Neuron (in vitro differentiated cells): ENCODE data around the gene CIAPIN1.

Experiments
- H2AFZ ChIP-seq: one replicate; pipeline ENCODE4 v1.6.1; 2013; ENCODE audit warnings: low read depth, mild to moderate bottlenecking, inconsistent platforms, low read length, moderate library complexity
- H3K27me3 ChIP-seq: one replicate; pipeline ENCODE4 v1.6.1; 2013; ENCODE audit warnings: low read length; ENCODE audit not compliant: insufficient read depth
- H3K36me3 ChIP-seq: one replicate; pipeline ENCODE4 v1.6.1; 2013; ENCODE audit warnings: low read length; ENCODE audit not compliant: insufficient read depth
- H3K4me1 ChIP-seq: one replicate; pipeline ENCODE4 v1.6.1; 2013; ENCODE audit warnings: low read length; ENCODE audit not compliant: insufficient read depth
- H3K4me3 ChIP-seq: 2 replicates; pipeline ENCODE4 v1.5.1; 2013; ENCODE audit warnings: mild to moderate bottlenecking, low read length, moderate library complexity
- H3K9me3 ChIP-seq: one replicate; pipeline ENCODE4 v1.6.1; 2013; ENCODE audit warnings: low read length

Gene CIAPIN1

DNA sequence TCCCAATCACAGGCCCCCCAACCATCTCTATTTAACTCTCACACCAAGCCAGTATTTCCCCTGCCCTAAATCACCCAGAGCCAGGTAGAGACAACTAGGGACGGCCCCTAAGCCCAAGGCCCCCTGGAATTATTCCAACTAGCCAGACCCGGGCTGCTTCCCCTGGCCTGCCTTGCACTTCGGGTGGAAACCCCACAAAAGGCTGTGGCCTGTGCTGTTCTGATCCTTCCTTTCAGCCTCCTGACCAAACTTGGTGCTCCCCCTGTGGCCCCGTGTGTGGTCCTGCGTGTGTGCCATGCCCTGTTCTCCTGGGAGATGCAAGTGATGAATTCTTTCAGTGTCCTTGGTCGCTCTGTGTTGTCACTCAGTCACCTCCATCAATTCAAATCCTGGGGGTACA lies 27.7 kb downstream of the CIAPIN1 start:
- H2AFZ ChIP-seq, result peak overlapping the region; percentile 40
- H3K27me3 ChIP-seq, result no peaks in the 10 kb centered on the region
- no peaks in the 10 kb centered on the region for H3K36me3 ChIP-seq
- peaks cover 13% of the 10 kb centered on the region for H3K4me1 ChIP-seq
- no peaks in the 10 kb centered on the region for H3K9me3 ChIP-seq
- H3K4me3 ChIP-seq, result no peak overlapping the region

DNA sequence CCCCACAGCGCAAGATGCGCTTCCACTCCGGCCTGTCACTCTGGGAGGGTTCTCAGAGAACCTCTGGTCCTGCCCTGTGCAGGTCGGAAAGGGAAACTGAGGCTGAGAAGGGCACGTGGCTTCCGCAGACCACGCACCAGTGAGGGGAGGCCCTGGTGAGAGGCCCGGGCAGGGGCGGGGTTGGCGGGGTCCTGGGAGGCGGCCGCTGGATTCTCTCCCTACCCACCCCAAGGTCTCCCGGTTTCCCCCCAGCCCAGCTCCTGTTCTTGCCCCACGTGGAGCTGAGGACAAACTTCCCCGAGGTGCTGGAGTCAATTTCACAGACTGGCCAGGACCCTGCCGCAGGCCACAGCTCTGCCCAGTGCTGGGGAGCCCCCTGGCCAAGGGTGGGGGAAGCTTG lies 31.1 kb downstream of the CIAPIN1 start:
- Histone ChIP-seq H3K4me3 (no peak overlapping the region), H2AFZ (peak overlapping the region; percentile 65), H3K9me3 (no peaks in the 10 kb centered on the region), H3K27me3 (no peaks in the 10 kb centered on the region), H3K4me1 (peaks cover 13% of the 10 kb centered on the region), H3K36me3 (no peaks in the 10 kb centered on the region)

DNA sequence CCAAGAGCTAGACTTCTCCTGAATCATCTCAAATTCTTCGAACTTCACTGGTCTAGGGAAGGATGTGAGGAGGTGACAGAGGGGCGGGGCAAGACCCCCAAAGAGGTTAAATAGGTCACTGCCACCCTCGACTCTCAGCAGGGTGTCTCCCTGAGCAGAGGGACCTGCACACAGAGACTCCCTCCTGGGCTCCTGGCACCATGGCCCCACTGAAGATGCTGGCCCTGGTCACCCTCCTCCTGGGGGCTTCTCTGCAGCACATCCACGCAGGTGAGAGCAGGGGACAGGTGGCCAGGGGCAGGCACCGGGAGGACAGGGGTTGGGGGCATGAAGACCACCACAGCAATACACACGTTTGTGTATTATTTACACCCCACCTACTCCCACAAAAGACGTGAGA lies 33.5 kb downstream of the CIAPIN1 start:
- H3K4me3 ChIP-seq, result no peak overlapping the region
- peaks cover 6% of the 10 kb centered on the region for H3K27me3 ChIP-seq
- H3K36me3 ChIP-seq, result no peaks in the 10 kb centered on the region
- H3K4me1 ChIP-seq, result peaks cover 10% of the 10 kb centered on the region
- no peaks in the 10 kb centered on the region for H3K9me3 ChIP-seq
- no peak overlapping the region for H2AFZ ChIP-seq

DNA sequence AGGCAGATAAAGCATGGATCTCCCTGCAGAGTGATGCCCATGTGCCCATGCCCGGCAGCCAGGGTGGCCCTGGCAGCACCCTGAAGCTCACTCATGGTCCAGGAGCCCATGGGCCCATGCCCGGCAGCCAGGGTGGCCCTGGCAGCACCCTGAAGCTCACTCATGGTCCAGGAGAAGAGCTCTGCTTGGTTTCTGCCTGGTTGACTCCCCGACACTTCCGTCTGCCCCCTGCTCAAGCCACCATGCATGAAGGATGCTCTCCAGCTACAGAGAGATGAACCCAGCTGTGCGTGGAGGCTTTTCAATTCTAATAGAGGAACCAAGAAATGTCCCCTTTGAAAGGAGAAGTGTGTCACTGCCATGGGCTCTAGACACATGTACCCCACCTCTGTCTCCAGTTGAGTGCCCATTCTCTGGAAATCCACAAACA lies 33.9 kb downstream of the CIAPIN1 start:
- Histone ChIP-seq H3K9me3 (no peaks in the 10 kb centered on the region), H3K36me3 (no peaks in the 10 kb centered on the region), H3K4me1 (peaks cover 10% of the 10 kb centered on the region), H2AFZ (no peak overlapping the region), H3K27me3 (peaks cover 6% of the 10 kb centered on the region), H3K4me3 (no peak overlapping the region)

DNA sequence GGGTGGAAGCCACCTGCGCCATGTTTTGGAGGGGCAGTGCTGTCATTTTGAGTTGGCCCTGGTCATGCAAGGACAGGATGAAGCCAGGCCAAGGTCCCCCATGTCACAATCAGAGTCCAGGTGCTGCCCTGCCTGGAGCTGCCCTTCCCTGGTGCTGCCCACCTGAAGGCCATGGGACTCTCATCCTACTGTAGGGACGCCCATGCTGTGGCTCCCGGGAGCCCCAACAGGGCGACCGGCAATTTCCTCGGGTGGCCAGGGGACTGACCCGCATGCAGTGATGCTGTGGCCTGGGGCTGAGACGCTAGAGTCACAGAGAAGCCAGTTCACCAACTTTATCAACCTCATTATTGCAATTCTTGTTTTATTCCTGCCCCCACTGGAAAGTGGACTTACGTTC lies 34.6 kb downstream of the CIAPIN1 start:
- Histone ChIP-seq H3K27me3 (peaks cover 6% of the 10 kb centered on the region), H3K36me3 (no peaks in the 10 kb centered on the region), H3K9me3 (no peaks in the 10 kb centered on the region), H3K4me3 (no peak overlapping the region), H3K4me1 (peaks cover 10% of the 10 kb centered on the region), H2AFZ (no peak overlapping the region)

DNA sequence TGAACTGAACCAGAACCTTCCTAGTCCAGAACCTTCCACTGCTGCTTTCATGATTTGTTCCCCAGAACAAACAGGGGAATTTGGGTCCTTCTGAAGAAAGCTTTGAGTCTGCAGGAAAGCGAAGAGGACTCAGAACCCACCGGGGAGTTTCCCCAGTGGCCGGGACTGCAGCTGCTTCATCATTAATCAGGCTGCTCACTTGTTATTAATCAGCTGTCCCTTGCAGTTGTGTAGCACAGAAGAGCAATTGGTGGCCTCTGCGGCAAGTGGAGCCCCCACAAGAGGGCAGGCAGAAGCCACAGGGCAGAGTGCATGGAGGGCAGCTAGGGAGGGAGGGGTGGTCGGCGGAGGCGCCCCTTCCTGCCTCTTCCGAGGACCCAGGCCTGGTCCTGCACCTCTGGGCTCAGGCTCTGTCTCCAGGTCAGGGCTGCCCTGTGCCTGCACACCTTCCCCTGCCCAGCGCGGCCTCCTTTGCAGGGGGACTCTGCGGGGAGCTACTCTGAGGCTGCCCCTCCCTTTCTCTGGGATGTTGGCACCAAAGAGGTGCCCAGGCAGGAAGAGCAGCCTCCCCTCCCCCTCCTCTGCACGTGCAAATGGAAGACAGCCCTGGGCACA lies 35.7 kb downstream of the CIAPIN1 start:
- peaks cover 6% of the 10 kb centered on the region for H3K4me1 ChIP-seq
- H3K27me3 ChIP-seq, result peaks cover 6% of the 10 kb centered on the region
- no peak overlapping the region for H2AFZ ChIP-seq
- H3K9me3 ChIP-seq, result no peaks in the 10 kb centered on the region
- H3K4me3 ChIP-seq, result no peak overlapping the region
- no peaks in the 10 kb centered on the region for H3K36me3 ChIP-seq

DNA sequence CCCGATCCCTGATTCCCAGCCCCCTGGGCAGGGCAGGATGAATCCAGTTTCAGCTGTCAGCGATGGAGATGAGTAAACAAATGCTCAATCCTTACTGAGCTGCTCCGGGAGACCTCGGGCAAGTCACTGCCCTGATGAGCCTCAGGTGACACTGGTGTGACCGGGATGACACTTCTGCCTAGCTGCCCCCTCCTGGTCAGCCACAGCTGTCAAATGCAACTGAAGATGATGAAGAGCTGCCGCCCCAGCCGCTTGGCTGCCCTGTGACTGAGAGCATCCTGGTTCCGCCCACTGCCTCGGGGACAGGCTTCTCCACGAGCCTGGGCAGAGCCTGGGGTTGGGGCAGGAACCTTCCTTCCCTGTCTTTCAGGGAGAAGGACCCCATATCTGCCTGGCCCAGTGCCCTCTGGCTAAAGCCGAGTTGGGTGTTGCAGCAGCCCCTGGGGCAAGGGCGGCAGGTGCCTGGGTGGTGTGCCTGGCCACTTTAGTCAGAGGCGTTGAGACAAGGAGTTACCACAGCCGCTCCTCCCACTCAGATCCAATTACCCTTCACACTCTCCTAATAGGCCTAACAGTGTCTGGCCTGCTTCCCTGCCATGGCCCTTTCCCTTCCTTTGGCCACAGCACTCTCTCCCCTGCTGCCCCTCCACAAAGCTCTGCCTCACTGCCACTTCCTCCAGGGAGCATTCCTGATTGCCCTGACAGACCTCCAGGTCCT lies 37.2 kb downstream of the CIAPIN1 start:
- Histone ChIP-seq H3K9me3 (no peaks in the 10 kb centered on the region), H3K4me3 (no peak overlapping the region), H3K27me3 (peaks cover 6% of the 10 kb centered on the region), H3K36me3 (no peaks in the 10 kb centered on the region), H2AFZ (no peak overlapping the region), H3K4me1 (no peaks in the 10 kb centered on the region)

DNA sequence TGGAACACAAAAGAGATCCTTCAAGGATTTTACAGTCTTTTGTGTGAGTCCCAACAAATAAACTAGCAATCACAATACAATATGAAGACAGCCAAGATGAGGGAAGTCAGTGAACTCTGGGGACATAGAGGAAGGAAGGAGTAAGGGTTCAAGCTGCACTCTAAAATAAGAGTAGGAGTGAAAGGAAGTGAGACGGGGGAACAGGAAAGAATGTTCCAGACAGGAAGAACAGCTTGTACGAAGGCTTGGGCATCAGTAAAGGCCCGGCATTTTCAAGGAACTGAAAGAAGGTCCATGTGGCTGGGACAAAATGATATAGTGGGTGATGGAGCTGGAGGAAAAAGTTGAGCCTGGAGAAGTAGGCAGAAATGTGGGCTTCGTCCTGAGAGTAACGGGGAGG lies 38.1 kb downstream of the CIAPIN1 start:
- peaks cover 10% of the 10 kb centered on the region for H3K27me3 ChIP-seq
- no peak overlapping the region for H2AFZ ChIP-seq
- H3K4me1 ChIP-seq, result no peaks in the 10 kb centered on the region
- no peaks in the 10 kb centered on the region for H3K9me3 ChIP-seq
- no peak overlapping the region for H3K4me3 ChIP-seq
- H3K36me3 ChIP-seq, result no peaks in the 10 kb centered on the region

DNA sequence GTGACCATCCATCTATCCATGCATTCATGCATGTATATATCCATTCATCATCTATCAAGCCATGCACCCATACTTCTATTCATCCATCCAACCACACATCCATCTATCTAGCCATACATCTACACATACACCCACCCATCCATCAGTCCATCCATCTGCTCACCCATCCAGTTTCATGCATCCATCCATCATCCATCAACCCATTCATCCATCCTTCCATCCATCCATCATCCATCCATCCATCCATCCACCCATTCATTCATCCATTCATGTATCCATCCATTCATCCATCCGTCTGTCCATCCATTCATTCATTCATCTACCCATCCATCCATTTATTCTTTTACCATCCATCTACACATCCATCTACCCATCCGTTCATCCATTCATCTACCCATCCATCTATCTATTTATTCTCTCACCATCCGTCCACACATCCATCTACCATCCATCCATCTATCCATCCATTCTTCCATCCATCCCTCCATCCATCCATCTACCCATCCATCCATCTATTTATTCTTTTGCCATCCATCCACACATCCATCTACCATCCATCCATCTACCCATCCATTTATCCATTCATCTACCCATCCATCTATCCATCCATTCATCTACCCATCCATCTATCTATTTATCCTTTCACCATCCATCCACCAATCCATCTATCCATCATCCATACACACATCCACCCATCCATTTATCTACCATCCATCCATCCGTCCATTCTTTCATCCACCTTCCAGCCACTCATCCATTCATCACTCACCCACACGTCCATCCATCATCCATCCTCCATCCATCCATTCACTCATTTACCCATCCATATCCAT lies 39.4 kb downstream of the CIAPIN1 start:
- H3K27me3 ChIP-seq, result peaks cover 10% of the 10 kb centered on the region
- no peaks in the 10 kb centered on the region for H3K4me1 ChIP-seq
- no peaks in the 10 kb centered on the region for H3K36me3 ChIP-seq
- no peak overlapping the region for H2AFZ ChIP-seq
- H3K4me3 ChIP-seq, result no peak overlapping the region
- no peaks in the 10 kb centered on the region for H3K9me3 ChIP-seq

DNA sequence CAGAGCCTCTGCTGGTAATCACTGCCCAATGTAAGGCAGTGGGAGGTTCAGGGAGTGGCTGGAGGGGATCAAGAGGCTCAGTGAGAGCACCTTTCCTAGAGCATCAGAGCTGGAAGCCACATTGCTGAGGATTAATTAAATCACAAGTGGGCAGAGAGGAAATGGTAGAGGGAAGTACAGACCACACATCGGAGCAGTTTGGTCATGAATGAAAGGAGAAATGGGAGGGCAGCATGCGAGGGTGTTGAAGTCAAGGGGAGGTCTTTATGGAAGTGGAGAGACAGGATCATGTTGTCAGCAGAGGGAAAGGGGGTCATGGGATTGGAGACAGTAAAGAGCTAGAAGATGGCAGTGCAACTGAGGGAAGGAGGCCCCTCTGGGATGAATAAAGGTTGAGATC lies 40.3 kb downstream of the CIAPIN1 start:
- Histone ChIP-seq H3K36me3 (no peaks in the 10 kb centered on the region), H2AFZ (no peak overlapping the region), H3K27me3 (peaks cover 10% of the 10 kb centered on the region), H3K4me3 (no peak overlapping the region), H3K4me1 (no peaks in the 10 kb centered on the region), H3K9me3 (no peaks in the 10 kb centered on the region)

DNA sequence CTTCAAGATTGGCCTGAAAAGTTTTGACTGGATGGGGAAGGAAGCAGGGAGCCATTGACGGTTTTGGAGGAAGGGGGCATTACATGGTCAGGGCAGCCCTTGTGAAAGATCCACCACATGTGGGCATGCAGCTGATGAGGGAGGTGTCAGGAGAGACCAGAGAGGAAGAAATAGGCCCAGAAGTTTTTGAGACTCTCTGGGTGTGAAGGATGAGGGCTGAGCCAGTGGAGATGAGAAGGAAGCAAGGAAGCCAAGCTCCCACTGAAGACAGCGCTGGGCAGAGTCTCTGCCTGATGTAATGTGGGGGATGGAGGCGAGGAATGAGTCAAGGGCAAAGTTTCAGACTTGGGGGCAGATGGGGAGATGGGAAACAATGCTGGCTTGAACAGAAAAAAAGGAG lies 42.1 kb downstream of the CIAPIN1 start:
- Histone ChIP-seq H2AFZ (no peak overlapping the region), H3K36me3 (no peaks in the 10 kb centered on the region)

DNA sequence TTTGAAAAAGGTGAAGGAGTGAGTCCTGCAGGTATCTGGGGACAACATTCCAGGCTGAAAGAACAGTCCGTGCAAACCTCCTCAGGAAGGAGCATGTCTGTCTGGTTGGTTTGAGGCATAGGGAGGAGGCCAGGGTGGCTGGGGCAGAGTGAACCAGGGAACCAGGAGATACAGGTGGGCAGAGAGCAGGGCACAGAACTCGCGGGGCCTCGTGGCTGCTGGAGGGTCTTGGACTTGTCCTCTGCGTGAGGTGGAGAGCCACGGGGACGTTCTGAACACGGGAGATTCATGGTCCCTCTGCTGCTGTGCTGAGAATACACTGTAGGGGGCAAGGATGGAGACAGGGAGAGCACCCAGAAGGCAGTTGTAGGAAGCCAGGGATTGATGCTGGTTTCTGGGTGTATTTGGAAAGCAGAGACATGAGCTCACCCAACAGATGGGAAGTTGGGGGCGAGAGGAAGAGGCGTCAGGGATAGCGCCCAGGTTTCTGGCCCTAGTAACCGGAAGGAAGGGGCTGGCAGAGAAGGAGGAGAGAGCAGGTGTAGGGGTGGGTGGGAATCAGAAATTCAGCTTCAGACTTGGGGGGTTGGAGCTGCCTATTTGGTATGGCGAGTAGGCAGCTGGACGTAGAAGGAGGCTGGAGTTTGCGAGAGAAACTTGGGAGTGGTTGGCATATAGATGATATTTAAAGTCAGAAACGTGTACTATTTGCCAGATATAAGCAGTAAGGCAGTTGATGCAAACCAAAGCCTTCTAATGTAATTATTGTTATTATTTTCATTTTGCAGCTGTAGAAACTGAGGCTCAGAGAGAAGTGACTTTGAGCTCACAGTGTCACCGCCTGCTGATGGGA lies 43.0 kb downstream of the CIAPIN1 start, which contains the start of gene CCL17:
TSS of gene CCL17 (plus strand) at position 803 of the 853 bp plus-strand sequence. CDS start 9,166 bp downstream, outside the sequence.
- H2AFZ ChIP-seq, result no peak within 1 kb of the TSS
- no peak within 1 kb of the TSS for H3K4me3 ChIP-seq
- H3K36me3 ChIP-seq, result no peaks in the 10 kb centered on the region
- H3K4me1 ChIP-seq, result no peaks in the 10 kb centered on the region
- peaks cover 4% of the 10 kb centered on the region for H3K27me3 ChIP-seq
- no peaks in the 10 kb centered on the region for H3K9me3 ChIP-seq

More for the DNA sequence above, 42.1 kb downstream of the CIAPIN1 start:
- H3K4me1 ChIP-seq, result no peaks in the 10 kb centered on the region
- peaks cover 4% of the 10 kb centered on the region for H3K27me3 ChIP-seq
- H3K4me3 ChIP-seq, result no peak overlapping the region
- H3K9me3 ChIP-seq, result no peaks in the 10 kb centered on the region
